Keratinocyte (primary cell): ENCODE measurements around the gene CEP57L1. TPM values are rescaled to one million over a fixed set of nuclear protein-coding genes. Genes with fewer than 3 reads are reported as not detected.

Experiments used
- DNase-seq: peaks from one replicate; pipeline ENCODE4 v3.0.0-alpha.2; 2011; ENCODE audit warnings: low read depth, missing footprints, low spot score
- FAIRE-seq: peaks from 2 replicates; lab custom pipeline; 2011; peaks lifted over from hg19 to GRCh38; lab: Jason Lieb, UNC
- H2AFZ ChIP-seq: 2 replicates; pipeline ENCODE4 v1.6.0; 2012; ENCODE audit warnings: low read length, control low read depth, inconsistent platforms; ENCODE audit not compliant: control insufficient read depth
- H3K27ac ChIP-seq: 2 replicates; pipeline ENCODE4 v1.5.1; 2011; ENCODE audit warnings: low read length; ENCODE audit not compliant: control insufficient read depth, insufficient read depth
- H3K27me3 ChIP-seq: 3 replicates; pipeline ENCODE4 v1.6.0; 2011; ENCODE audit warnings: low read length; ENCODE audit not compliant: control insufficient read depth, insufficient read depth; ENCODE audit errors: extremely low read depth
- H3K36me3 ChIP-seq, 2 experiments: 2 replicates in 1 of 2; 3 replicates in 1 of 2; pipeline ENCODE4 v1.5.1; 2011; ENCODE audit warnings: low read length in 2 of 2, mild to moderate bottlenecking in 1 of 2; ENCODE audit not compliant: control insufficient read depth in 2 of 2, insufficient read depth in 2 of 2; ENCODE audit errors: extremely low read depth in 1 of 2
- H3K4me1 ChIP-seq: 3 replicates; pipeline ENCODE4 v1.5.1; 2011; ENCODE audit warnings: low read length; ENCODE audit not compliant: control insufficient read depth, insufficient read depth; ENCODE audit errors: extremely low read depth
- H3K4me2 ChIP-seq: 3 replicates; pipeline ENCODE4 v1.6.0; 2011; ENCODE audit warnings: low read depth, low read length; ENCODE audit not compliant: control insufficient read depth, insufficient read depth; ENCODE audit errors: extremely low read depth
- H3K4me3 ChIP-seq, 3 experiments: fragments of 200-600 bp in 1 of 3; sonication (generic) in 1 of 3; 2 replicates in 2 of 3; 3 replicates in 1 of 3; pipeline ENCODE4 v1.5.1; 2011 to 2016; ENCODE audit warnings: low read length in 3 of 3, mild to moderate bottlenecking in 3 of 3, control low read depth in 2 of 3, inconsistent platforms in 1 of 3, low read depth in 1 of 3, mixed read lengths in 1 of 3, mixed run types in 1 of 3, moderate library complexity in 1 of 3; ENCODE audit not compliant: control insufficient read depth in 2 of 3, insufficient read depth in 2 of 3; ENCODE audit errors: extremely low read depth in 1 of 3
- H3K79me2 ChIP-seq: 2 replicates; pipeline ENCODE4 v1.6.0; 2012; ENCODE audit warnings: low read length; ENCODE audit not compliant: control insufficient read depth, insufficient read depth
- H3K9ac ChIP-seq: 3 replicates; pipeline ENCODE4 v1.6.0; 2011; ENCODE audit warnings: low read length; ENCODE audit not compliant: control insufficient read depth, insufficient read depth; ENCODE audit errors: extremely low read depth
- H3K9me1 ChIP-seq: 3 replicates; pipeline ENCODE4 v1.6.0; 2011; ENCODE audit warnings: low read length; ENCODE audit not compliant: control insufficient read depth, insufficient read depth; ENCODE audit errors: extremely low read depth
- H3K9me3 ChIP-seq: 2 replicates; pipeline ENCODE4 v1.5.1; 2012; ENCODE audit warnings: low read depth, low read length; ENCODE audit not compliant: control insufficient read depth
- H4K20me1 ChIP-seq: 3 replicates; pipeline ENCODE4 v1.6.0; 2011; ENCODE audit warnings: low read length; ENCODE audit not compliant: control insufficient read depth, insufficient read depth; ENCODE audit errors: extremely low read depth
- EZH2 ChIP-seq: IDR thresholded peaks from one replicate; pipeline ENCODE4 v1.6.1; 2012; ENCODE audit warnings: inconsistent platforms, mild to moderate bottlenecking, low read length, moderate library complexity
- dilution Hi-C: fragments of 300-500 bp; cut with MboI; formaldehyde crosslinking; loops from one replicate; pipeline ENCODE4 v1.7.0; 2020; ENCODE audit warnings: low sequenced_read_pairs; ENCODE audit not compliant: extremely low pct_ligation_motif_present
- polyA plus RNA-seq, 5 experiments: library from polyadenylated mRNA; depleted of rRNA in 3 of 5; stranded (reverse) in 3 of 5; stranded (forward) in 1 of 5; unstranded in 1 of 5; fragments of >200 nt; gene quantifications; 1 replicate in 1 of 5; 2 replicates in 3 of 5; 3 replicates in 1 of 5; pipeline versions ENCODE4 v1.2.1 to v1.2.3, GENCODE V29; 2011 to 2012; ENCODE audit warnings: missing spikeins in 2 of 5, low read depth in 1 of 5, low replicate concordance in 1 of 5
- TF ChIP-seq, protein P1 (sequence below), 3 experiments: IDR thresholded peaks in 1 of 3; conservative IDR thresholded peaks in 1 of 3; optimal IDR thresholded peaks in 1 of 3; 2 replicates in 2 of 3; 3 replicates in 1 of 3; pipeline versions ENCODE3 to v1.5.1; 2011; ENCODE audit warnings: low read length in 3 of 3, mild to moderate bottlenecking in 3 of 3, moderate library complexity in 2 of 3, control low read depth in 1 of 3, inconsistent platforms in 1 of 3; ENCODE audit not compliant: insufficient read depth in 2 of 3; ENCODE audit errors: extremely low read depth in 1 of 3

The CEP57L1 gene
- polyA plus RNA-seq, 1 donor (not counting 4 experiments of a cell fraction or from before 2014, with no cell fraction given): 14.2 TPM

GRCh38 chr6:109071125-109071917 is 24.0 kb upstream of the CEP57L1 start:
- FAIRE-seq: no peak
- H3K27ac ChIP-seq: no peak overlapping the region
- dilution Hi-C loops: no loop called here

DNA sequence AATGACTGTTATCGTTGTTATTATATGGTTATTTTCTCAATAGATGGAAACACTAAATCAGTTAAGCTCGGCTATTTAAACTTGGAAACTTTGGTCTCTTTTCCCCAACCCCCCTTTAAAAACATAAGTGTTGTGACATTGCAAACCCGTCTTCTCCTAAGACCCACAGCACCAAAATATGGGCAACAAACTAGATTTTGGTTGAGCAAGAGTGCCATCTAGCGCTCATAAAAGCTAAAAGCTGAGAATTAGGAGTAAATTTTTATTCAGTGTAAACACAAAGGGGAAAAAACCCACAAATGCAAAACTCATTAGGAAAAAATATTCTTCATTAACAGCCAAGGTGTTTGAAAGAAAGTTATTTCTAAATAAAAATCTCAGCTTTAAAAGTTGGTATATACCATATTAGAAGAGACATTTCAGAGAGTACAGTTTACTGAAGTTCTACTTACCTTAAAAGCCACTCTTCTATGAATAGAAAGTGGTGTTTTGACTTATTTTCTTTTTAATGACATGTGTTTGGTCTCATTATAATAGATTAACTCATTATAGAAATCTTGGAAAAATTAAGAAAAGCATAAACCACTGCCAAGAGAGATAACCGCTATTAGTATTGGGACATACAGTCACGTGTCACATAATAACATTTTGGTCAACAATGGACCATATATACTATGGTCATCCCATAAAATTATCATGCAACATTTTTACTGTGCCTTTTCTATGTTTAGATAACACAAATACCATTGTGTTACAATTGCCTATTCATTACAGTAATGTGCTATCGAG is 21.8 kb upstream of the CEP57L1 start:
- no peak overlapping the region for H3K4me2 ChIP-seq

More at GRCh38 chr6:109071125-109071917, 24.0 kb upstream of the CEP57L1 start:
- Histone ChIP-seq H3K9ac (no peak overlapping the region), H3K4me3 (no peak overlapping the region), H3K9me1 (no peaks in the 10 kb centered on the region), H3K36me3 (no peaks in the 10 kb centered on the region), H2AFZ (no peak overlapping the region), H4K20me1 (no peaks in the 10 kb centered on the region), H3K4me1 (no peaks in the 10 kb centered on the region), H3K9me3 (no peaks in the 10 kb centered on the region), H3K4me2 (no peak overlapping the region), H3K27me3 (no peaks in the 10 kb centered on the region), H3K79me2 (no peaks in the 10 kb centered on the region)
- DNase-seq: no peak
- no peak for TF ChIP-seq EZH2
- TF ChIP-seq, protein P1, sequence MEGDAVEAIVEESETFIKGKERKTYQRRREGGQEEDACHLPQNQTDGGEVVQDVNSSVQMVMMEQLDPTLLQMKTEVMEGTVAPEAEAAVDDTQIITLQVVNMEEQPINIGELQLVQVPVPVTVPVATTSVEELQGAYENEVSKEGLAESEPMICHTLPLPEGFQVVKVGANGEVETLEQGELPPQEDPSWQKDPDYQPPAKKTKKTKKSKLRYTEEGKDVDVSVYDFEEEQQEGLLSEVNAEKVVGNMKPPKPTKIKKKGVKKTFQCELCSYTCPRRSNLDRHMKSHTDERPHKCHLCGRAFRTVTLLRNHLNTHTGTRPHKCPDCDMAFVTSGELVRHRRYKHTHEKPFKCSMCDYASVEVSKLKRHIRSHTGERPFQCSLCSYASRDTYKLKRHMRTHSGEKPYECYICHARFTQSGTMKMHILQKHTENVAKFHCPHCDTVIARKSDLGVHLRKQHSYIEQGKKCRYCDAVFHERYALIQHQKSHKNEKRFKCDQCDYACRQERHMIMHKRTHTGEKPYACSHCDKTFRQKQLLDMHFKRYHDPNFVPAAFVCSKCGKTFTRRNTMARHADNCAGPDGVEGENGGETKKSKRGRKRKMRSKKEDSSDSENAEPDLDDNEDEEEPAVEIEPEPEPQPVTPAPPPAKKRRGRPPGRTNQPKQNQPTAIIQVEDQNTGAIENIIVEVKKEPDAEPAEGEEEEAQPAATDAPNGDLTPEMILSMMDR (optimal IDR thresholded peaks at IDR 0.05 in 1 of 3, IDR thresholded peaks at IDR 0.05 in 1 of 3, conservative IDR thresholded peaks at IDR 0.05 in 1 of 3; ENCODE audit: extremely low read depth in 1 of 3, insufficient read depth in 2 of 3, low read length in 3 of 3): no peak

More for the DNA sequence above, 21.8 kb upstream of the CEP57L1 start:
- no peaks in the 10 kb centered on the region for H3K4me1 ChIP-seq
- no peaks in the 10 kb centered on the region for H3K9me3 ChIP-seq
- no peaks in the 10 kb centered on the region for H3K36me3 ChIP-seq
- no peaks in the 10 kb centered on the region for H3K9me1 ChIP-seq
- no peak overlapping the region for H2AFZ ChIP-seq
- no peak overlapping the region for H3K27ac ChIP-seq
- FAIRE-seq (peak; percentile 70), DNase-seq (no peak)
- no peaks in the 10 kb centered on the region for H3K79me2 ChIP-seq
- no peak overlapping the region for H3K4me3 ChIP-seq
- TF ChIP-seq EZH2: no peak
- TF ChIP-seq, protein P1 (optimal IDR thresholded peaks at IDR 0.05 in 1 of 3, IDR thresholded peaks at IDR 0.05 in 1 of 3, conservative IDR thresholded peaks at IDR 0.05 in 1 of 3; ENCODE audit: extremely low read depth in 1 of 3, insufficient read depth in 2 of 3, low read length in 3 of 3): peak; percentile 32 to 47 (median 35)
- no peak overlapping the region for H3K9ac ChIP-seq
- dilution Hi-C loops: no loop called here
- no peaks in the 10 kb centered on the region for H4K20me1 ChIP-seq
- no peaks in the 10 kb centered on the region for H3K27me3 ChIP-seq
